ENCODE data around the gene OR8A1.

The OR8A1 gene

GRCh38 chr11:124605719-124606118 is 35.9 kb downstream of the OR8A1 start:
- DNase-seq (ENCODE audit: low read depth), result no peak
- TF ChIP-seq, protein P1, sequence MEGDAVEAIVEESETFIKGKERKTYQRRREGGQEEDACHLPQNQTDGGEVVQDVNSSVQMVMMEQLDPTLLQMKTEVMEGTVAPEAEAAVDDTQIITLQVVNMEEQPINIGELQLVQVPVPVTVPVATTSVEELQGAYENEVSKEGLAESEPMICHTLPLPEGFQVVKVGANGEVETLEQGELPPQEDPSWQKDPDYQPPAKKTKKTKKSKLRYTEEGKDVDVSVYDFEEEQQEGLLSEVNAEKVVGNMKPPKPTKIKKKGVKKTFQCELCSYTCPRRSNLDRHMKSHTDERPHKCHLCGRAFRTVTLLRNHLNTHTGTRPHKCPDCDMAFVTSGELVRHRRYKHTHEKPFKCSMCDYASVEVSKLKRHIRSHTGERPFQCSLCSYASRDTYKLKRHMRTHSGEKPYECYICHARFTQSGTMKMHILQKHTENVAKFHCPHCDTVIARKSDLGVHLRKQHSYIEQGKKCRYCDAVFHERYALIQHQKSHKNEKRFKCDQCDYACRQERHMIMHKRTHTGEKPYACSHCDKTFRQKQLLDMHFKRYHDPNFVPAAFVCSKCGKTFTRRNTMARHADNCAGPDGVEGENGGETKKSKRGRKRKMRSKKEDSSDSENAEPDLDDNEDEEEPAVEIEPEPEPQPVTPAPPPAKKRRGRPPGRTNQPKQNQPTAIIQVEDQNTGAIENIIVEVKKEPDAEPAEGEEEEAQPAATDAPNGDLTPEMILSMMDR (IDR thresholded peaks at IDR 0.05; ENCODE audit: low read depth, low read length, missing control alignments), result no peak
- no peak overlapping the region for H3K4me3 ChIP-seq (ENCODE audit: low read depth, low read length)

- H3K4me3 ChIP-seq (ENCODE audit: low read depth, low read length), result no peak overlapping the region
- no peak for DNase-seq (ENCODE audit: low read depth)
- TF ChIP-seq, protein P1 (IDR thresholded peaks at IDR 0.05; ENCODE audit: low read depth, low read length, missing control alignments), result no peak
These were observed 38.4 kb downstream of the OR8A1 start for GRCh38 chr11:124608147-124608546.

GRCh38 chr11:124610295-124610694 is 40.5 kb downstream of the OR8A1 start:
- no peak for DNase-seq (ENCODE audit: low read depth)
- TF ChIP-seq, protein P1 (IDR thresholded peaks at IDR 0.05; ENCODE audit: low read depth, low read length, missing control alignments), result no peak

DNA sequence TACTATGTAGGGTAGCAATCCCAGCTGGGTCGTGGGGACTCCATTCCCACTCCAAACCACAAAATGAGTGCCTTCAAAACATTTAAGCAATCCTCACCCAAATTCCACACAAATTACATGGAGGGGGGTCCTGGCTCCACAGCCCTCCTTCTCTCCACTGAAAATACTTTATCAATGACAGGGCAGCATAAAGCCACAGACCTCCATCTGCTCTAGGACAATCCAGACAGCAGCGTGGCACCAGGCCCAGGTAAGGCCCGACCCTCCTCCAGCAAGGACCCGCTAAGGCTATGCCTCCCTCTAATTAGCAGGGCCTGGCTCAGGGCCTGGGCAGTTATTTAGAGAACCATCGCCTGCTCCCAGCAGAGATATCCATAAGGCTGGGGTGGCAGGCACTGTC is 41.3 kb downstream of the OR8A1 start, which contains the start of gene PANX3:
PANX3 (plus strand) TSS at position 365 of the 400 bp plus-strand sequence. CDS start 129 bp downstream, outside the sequence.
- DNase-seq (ENCODE audit: low read depth), result no peak
- TF ChIP-seq, protein P1 (IDR thresholded peaks at IDR 0.05; ENCODE audit: low read depth, low read length, missing control alignments), result no peak
- no peak within 1 kb of the TSS for H3K4me3 ChIP-seq (ENCODE audit: low read depth, low read length)

More at GRCh38 chr11:124610295-124610694, 40.5 kb downstream of the OR8A1 start:
- no peak overlapping the region for H3K4me3 ChIP-seq (ENCODE audit: low read depth, low read length)

DNA sequence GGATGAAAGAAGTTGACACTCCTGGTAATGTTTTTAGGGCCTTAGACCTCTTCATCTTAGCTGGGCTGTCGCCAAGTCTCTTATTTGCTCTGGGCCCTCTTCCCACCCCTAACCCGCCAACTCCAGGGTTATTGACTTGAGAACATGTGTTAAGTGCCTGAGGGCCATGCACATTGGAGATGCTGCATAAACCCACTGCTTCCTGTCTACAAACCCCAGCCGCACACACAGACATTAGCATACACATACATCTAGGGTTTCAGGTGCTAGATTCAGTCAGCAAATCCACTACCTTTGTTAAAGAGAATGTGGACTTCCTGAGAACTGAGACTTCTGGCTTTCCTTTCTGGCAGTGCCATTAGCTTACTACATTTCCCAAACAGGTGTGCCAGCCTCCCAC is 42.2 kb downstream of the OR8A1 start:
- DNase-seq (ENCODE audit: low read depth), result no peak
- TF ChIP-seq, protein P1 (IDR thresholded peaks at IDR 0.05; ENCODE audit: low read depth, low read length, missing control alignments), result no peak
- no peak overlapping the region for H3K4me3 ChIP-seq (ENCODE audit: low read depth, low read length)

- no peak for DNase-seq (ENCODE audit: low read depth)
- H3K4me3 ChIP-seq (ENCODE audit: low read depth, low read length), result no peak overlapping the region
- TF ChIP-seq, protein P1 (IDR thresholded peaks at IDR 0.05; ENCODE audit: low read depth, low read length, missing control alignments), result no peak
These were observed 42.9 kb downstream of the OR8A1 start for GRCh38 chr11:124612567-124613246.

DNA sequence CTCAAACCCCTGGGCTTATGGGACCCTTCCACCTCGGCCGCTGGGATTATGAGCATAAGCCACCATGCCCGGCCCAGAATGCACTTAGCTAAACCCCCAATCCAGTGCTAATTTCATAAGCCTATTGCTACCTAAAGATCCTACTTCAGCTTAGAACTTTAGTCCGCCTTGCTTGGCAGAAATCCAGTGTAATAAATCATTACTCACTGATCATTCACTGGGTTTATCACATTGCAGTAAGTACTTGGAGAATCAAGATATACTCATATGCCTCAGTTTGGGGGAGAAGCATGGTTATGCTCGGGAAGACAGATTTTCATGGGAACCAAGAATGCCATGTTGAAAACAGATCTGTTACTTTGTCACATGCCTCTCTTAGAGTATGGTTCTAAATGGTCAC is 49.1 kb downstream of the OR8A1 start:
- H3K4me3 ChIP-seq (ENCODE audit: low read depth, low read length), result no peak overlapping the region
- DNase-seq (ENCODE audit: low read depth), result no peak
- TF ChIP-seq, protein P1 (IDR thresholded peaks at IDR 0.05; ENCODE audit: low read depth, low read length, missing control alignments), result no peak
